Testis (tissue), 3 donors: ENCODE measurements around the gene PRKN. TPM values are rescaled to one million over a fixed set of nuclear protein-coding genes. Genes with fewer than 3 reads are reported as not detected.

ENCODE experiments used
- DNase-seq: peaks from one replicate; pipeline ENCODE4 v3.0.0-alpha.2; 2019
- H3K27ac ChIP-seq, 2 donors: fragments of 200-600 bp; sonication (generic); one replicate each; pipeline ENCODE4 v1.5.1; 2019
- H3K27me3 ChIP-seq: fragments of 200-600 bp; sonication (generic); one replicate; pipeline ENCODE4 v1.5.1; 2019
- H3K36me3 ChIP-seq: fragments of 200-600 bp; sonication (generic); one replicate; pipeline ENCODE4 v1.5.1; 2017; ENCODE audit warnings: low read depth; ENCODE audit errors: missing control alignments
- H3K4me1 ChIP-seq: fragments of 200-600 bp; sonication (generic); one replicate; pipeline ENCODE4 v1.5.1; 2019
- H3K4me3 ChIP-seq, 2 donors: fragments of 200-600 bp; sonication (generic); one replicate each; pipeline ENCODE4 v1.5.1; 2017 to 2019
- H3K9me3 ChIP-seq: fragments of 200-600 bp; sonication (generic); one replicate; pipeline ENCODE4 v1.5.1; 2017
- POLR2A ChIP-seq: fragments of 450-650 bp; IDR thresholded peaks from one replicate; pipeline ENCODE4 v1.6.1; 2017; ENCODE audit warnings: antibody characterized with exemption, mild to moderate bottlenecking, moderate library complexity
- WGBS, 2 donors: methylation state at CpG; one replicate each; pipeline ENCODE4 v1.1.5; 2018; 5-methylcytosine and 5-hydroxymethylcytosine counted together
- intact Hi-C: fragments of 100-400 bp; cut with DNase I; formaldehyde crosslinking; loops from one replicate; pipeline ENCODE4 v1.15.1; 2023; ENCODE audit warnings: low total_unique reads
- polyA plus RNA-seq: library from polyadenylated mRNA; stranded (reverse); fragments of 350-450 nt; fragmentation: Illumina TruSeq; extraction: RNeasy Lipid Tissue Mini Kit (QIAGEN cat#74804); gene quantifications from one replicate; pipeline ENCODE4 v1.2.3, GENCODE V29; 2014; ENCODE audit warnings: low read depth, low replicate concordance; ENCODE audit not compliant: insufficient read depth
- total RNA-seq, 2 donors: library from RNA; depleted of rRNA; stranded (reverse); fragments of >200 nt; gene quantifications; one replicate each; pipeline ENCODE4 v1.2.3, GENCODE V29; 2016
- TF ChIP-seq, protein P1 (sequence below), 3 experiments: fragments of 450-650 bp in 2 of 3; fragments of 200-600 bp in 1 of 3; sonication (generic) in 1 of 3; IDR thresholded peaks; one replicate each; pipeline ENCODE4 v1.5.1; 2016 to 2019; ENCODE audit warnings: antibody characterized with exemption in 3 of 3, mild to moderate bottlenecking in 2 of 3, moderate library complexity in 1 of 3

Gene PRKN
- total and polyA plus RNA-seq, 3 donors from 2014 or later = 19.1 to 34.5 (median 28.8) TPM

DNA sequence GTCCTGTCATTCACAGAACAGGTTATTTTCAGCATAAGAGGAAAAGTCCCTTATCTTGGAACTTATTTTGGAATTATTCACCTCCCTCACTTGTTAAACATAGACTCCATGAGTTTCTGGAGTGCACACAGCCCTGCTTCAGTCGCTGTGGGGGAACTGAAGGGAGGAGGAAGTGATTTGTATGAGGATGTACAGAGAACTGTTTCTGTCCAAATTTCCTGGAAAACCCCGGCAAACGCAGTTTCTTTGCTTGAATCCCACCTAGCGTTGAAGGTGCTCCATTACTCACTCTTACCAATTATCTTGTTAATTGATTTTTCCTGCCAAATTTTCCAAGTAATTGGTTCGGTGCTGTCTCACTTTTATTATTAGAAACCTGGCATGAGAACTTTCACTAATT is 1375.7 kb downstream of the PRKN start:
- no peaks in the 10 kb centered on the region for H3K36me3 ChIP-seq
- no peak for DNase-seq
- no peak overlapping the region for H3K4me3 ChIP-seq
- intact Hi-C loops = no loop called here
- TF ChIP-seq POLR2A = no peak
- TF ChIP-seq, protein P1, sequence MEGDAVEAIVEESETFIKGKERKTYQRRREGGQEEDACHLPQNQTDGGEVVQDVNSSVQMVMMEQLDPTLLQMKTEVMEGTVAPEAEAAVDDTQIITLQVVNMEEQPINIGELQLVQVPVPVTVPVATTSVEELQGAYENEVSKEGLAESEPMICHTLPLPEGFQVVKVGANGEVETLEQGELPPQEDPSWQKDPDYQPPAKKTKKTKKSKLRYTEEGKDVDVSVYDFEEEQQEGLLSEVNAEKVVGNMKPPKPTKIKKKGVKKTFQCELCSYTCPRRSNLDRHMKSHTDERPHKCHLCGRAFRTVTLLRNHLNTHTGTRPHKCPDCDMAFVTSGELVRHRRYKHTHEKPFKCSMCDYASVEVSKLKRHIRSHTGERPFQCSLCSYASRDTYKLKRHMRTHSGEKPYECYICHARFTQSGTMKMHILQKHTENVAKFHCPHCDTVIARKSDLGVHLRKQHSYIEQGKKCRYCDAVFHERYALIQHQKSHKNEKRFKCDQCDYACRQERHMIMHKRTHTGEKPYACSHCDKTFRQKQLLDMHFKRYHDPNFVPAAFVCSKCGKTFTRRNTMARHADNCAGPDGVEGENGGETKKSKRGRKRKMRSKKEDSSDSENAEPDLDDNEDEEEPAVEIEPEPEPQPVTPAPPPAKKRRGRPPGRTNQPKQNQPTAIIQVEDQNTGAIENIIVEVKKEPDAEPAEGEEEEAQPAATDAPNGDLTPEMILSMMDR (IDR thresholded peaks at IDR 0.05) = no peak
- no peaks in the 10 kb centered on the region for H3K27me3 ChIP-seq
- 47 to 71% methylated on average over 5 of the region's 5 CpGs for whole genome bisulfite sequencing, 2 donors
- H3K4me1 ChIP-seq = no peaks in the 10 kb centered on the region
- H3K9me3 ChIP-seq = no peaks in the 10 kb centered on the region
- H3K27ac ChIP-seq = no peak overlapping the region

DNA sequence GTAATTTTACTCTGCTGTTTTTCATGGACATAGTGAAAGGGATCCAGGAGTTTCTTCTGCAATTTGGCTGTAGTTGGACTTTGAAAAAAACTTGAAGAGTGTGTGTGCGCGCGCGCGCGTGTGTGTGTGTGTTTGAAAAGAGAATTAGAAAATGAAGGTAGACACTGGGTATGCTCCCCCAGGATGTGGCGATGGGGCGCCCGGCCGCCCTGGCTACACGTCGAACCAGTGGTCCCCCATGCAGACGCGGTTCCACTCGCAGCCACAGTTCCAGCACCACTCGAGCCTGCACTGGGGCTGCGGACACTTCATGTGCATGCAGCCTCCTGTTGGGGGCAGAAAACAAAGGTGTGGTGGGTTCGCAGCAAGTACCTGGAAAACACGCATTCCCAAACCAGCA is 1377.7 kb downstream of the PRKN start:
- intact Hi-C loops = no loop called here
- no peak for TF ChIP-seq POLR2A
- TF ChIP-seq, protein P1 (IDR thresholded peaks at IDR 0.05) = no peak

DNA sequence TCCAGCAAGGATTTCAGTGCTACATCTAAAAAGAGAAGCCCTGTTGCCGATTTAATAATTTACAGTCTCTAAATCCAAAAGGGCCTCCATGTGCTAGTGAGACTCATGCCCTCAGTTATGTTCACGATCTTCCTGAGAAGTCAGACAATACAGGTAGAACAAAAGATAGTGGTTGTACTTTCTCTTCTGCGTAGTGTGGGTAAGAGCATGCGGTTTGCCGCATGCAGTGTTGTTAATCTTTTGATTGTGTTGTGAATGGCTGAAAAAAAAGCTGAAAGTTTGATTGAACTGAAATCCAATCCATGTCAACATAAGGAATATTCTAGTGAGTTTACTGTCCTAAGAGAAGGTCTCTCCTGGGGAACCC is 1379.0 kb downstream of the PRKN start:
- 89 to 96% methylated on average over 5 of the region's 5 CpGs for WGBS, 2 donors
- H3K4me3 ChIP-seq = no peak overlapping the region
- TF ChIP-seq POLR2A = no peak
- TF ChIP-seq, protein P1 (IDR thresholded peaks at IDR 0.05) = no peak

More for the DNA sequence above, 1377.7 kb downstream of the PRKN start:
- Histone ChIP-seq H3K27me3 (no peaks in the 10 kb centered on the region), H3K36me3 (no peaks in the 10 kb centered on the region), H3K4me1 (no peaks in the 10 kb centered on the region), H3K9me3 (no peaks in the 10 kb centered on the region), H3K4me3 (no peak overlapping the region), H3K27ac (no peak overlapping the region)
- 78 to 79% methylated on average over 19 of the region's 19 CpGs for WGBS, 2 donors
- no peak for DNase-seq

DNA sequence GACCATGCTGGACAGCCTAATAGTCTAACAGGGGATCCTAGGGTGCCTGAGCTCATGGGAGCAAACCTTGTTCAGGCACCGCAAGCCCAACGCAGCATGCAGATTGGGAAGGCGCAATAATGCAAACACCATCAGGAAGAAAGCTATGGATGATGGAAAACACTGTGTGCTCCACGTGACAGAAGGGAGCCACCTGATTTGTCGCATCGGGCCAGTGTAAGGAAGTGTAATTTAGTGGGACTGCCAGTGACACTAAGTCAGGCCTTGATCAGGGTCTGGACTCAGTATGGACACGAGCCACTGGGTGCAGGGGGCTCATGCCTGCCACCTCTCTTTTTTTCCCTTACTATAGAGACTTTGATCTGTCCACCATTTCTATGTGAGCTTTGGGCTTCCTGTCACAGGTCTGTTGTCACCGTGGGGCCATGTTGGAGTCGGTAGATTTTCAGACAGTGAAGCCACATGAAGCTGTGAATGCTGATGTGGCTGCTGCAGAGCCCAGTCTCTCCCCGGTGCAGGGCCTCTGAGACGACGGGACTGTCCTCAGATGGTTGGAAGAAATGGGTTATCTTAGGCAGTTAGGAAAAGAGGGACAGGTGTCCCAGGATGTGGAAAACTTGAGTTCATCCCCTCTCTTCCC is 1379.5 kb downstream of the PRKN start:
- no peak overlapping the region for H3K27ac ChIP-seq
- H3K4me3 ChIP-seq = no peak overlapping the region
- intact Hi-C loops = no loop called here
- TF ChIP-seq, protein P1 (IDR thresholded peaks at IDR 0.05) = no peak
- TF ChIP-seq POLR2A = no peak
- DNase-seq = no peak
- no peaks in the 10 kb centered on the region for H3K27me3 ChIP-seq
- no peaks in the 10 kb centered on the region for H3K9me3 ChIP-seq
- 90 to 97% methylated on average over 9 to 12 of the region's 12 CpGs for WGBS, 2 donors
- H3K4me1 ChIP-seq = no peaks in the 10 kb centered on the region
- no peaks in the 10 kb centered on the region for H3K36me3 ChIP-seq

More for the DNA sequence above, 1379.0 kb downstream of the PRKN start:
- no peaks in the 10 kb centered on the region for H3K36me3 ChIP-seq
- H3K27me3 ChIP-seq = no peaks in the 10 kb centered on the region
- no peak for DNase-seq
- H3K27ac ChIP-seq = no peak overlapping the region
- H3K4me1 ChIP-seq = no peaks in the 10 kb centered on the region
- H3K9me3 ChIP-seq = no peaks in the 10 kb centered on the region
- intact Hi-C loops = no loop called here

DNA sequence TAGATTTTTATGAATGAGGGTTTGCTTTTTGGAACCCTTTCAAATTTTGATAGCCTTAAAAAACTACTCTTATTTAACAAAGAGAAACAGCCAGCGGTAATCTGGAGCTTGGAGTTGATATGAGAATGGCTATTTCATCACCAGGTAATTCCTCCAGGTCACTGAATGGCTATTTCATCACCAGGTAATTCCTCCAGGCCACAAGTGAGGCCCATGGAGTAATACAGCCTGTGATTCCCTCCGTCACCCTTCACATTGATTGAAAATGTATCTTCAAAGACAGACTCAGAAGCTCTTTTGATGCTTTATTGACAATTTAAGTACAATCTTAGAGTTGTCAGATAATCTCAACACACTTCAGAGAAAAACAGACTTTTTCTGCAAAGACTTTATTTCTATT is 1380.4 kb downstream of the PRKN start:
- WGBS, 2 donors = 85 to 86% methylated on average over 2 of the region's 2 CpGs
- Histone ChIP-seq H3K4me1 (no peaks in the 10 kb centered on the region), H3K27me3 (no peaks in the 10 kb centered on the region), H3K9me3 (no peaks in the 10 kb centered on the region), H3K27ac (no peak overlapping the region), H3K4me3 (no peak overlapping the region), H3K36me3 (no peaks in the 10 kb centered on the region)
- TF ChIP-seq, protein P1 (IDR thresholded peaks at IDR 0.05) = no peak
- no peak for TF ChIP-seq POLR2A
- intact Hi-C loops = no loop called here
- DNase-seq = no peak
